HepG2 (cell line): Measurements from ENCODE around the gene DOK1. TPM values are rescaled to one million over a fixed set of nuclear protein-coding genes. Genes with fewer than 3 reads are reported as not detected.

Source experiments
- CHD4 ChIP-seq: fragments of 200-600 bp; sonication (generic); IDR thresholded peaks from 2 replicates; pipeline ENCODE4 v1.7.0; 2017; ENCODE audit warnings: mild to moderate bottlenecking, low read length, borderline replicate concordance
- CREB3 ChIP-seq: sonication (generic); formaldehyde crosslinking; IDR thresholded peaks from 2 replicates; pipeline ENCODE4 v1.5.0; 2020; ENCODE audit warnings: missing genetic modification reagents
- HNRNPLL ChIP-seq: fragments of 200-400 bp; formaldehyde crosslinking; IDR thresholded peaks from 2 replicates; pipeline ENCODE4 v1.6.1; 2017; ENCODE audit warnings: mild to moderate bottlenecking, low read depth, low read length; ENCODE audit not compliant: poor library complexity, severe bottlenecking
- MIER3 ChIP-seq: IDR thresholded peaks from 2 replicates; pipeline ENCODE4 v1.6.1; 2016; ENCODE audit warnings: missing compliant biosample characterization, borderline replicate concordance
- MNT ChIP-seq: fragments of 450-650 bp; IDR thresholded peaks from 2 replicates; pipeline ENCODE4 v1.6.1; 2016
- MYPOP ChIP-seq: sonication (generic); formaldehyde crosslinking; IDR thresholded peaks from 2 replicates; pipeline ENCODE4 v1.8.1; 2023; ENCODE audit warnings: mild to moderate bottlenecking, moderate library complexity, missing genetic modification reagents
- NR2F1 ChIP-seq, 2 experiments: fragments of 450-650 bp in 1 of 2; formaldehyde crosslinking in 1 of 2; IDR thresholded peaks; 2 replicates each; pipeline versions ENCODE4 v1.5.0 to v1.6.1; 2016 to 2020; ENCODE audit warnings: mild to moderate bottlenecking in 1 of 2, missing compliant biosample characterization in 1 of 2, missing genetic modification reagents in 1 of 2, moderate library complexity in 1 of 2
- POGZ ChIP-seq: sonication (generic); formaldehyde crosslinking; IDR thresholded peaks from 2 replicates; pipeline ENCODE4 v1.4.0; 2020; ENCODE audit warnings: mild to moderate bottlenecking, missing genetic modification reagents
- RBFOX2 ChIP-seq: fragments of 200-400 bp; formaldehyde crosslinking; IDR thresholded peaks from 2 replicates; pipeline ENCODE4 v1.6.1; 2017; ENCODE audit warnings: low read depth, mild to moderate bottlenecking, low read length
- SMYD3 ChIP-seq: sonication (generic); formaldehyde crosslinking; IDR thresholded peaks from 2 replicates; pipeline ENCODE4 v1.8.1; 2023; ENCODE audit warnings: mild to moderate bottlenecking, missing genetic modification reagents
- SP2 ChIP-seq: sonication (generic); formaldehyde crosslinking; IDR thresholded peaks from 2 replicates; pipeline ENCODE4 v1.5.1; 2020; ENCODE audit warnings: mild to moderate bottlenecking, missing genetic modification reagents
- TFAP4 ChIP-seq: sonication (generic); IDR thresholded peaks from 2 replicates; pipeline ENCODE4 v1.6.1; 2016; ENCODE audit warnings: low read depth, borderline replicate concordance
- TGIF2 ChIP-seq: IDR thresholded peaks from 2 replicates; pipeline ENCODE4 v1.6.1; 2016; ENCODE audit warnings: control low read depth, missing compliant biosample characterization
- ZBTB46 ChIP-seq: sonication (generic); formaldehyde crosslinking; IDR thresholded peaks from 2 replicates; pipeline ENCODE4 v1.4.0; 2020; ENCODE audit warnings: mild to moderate bottlenecking, missing genetic modification reagents, borderline replicate concordance
- ZC3H13 ChIP-seq: sonication (generic); formaldehyde crosslinking; IDR thresholded peaks from 2 replicates; pipeline ENCODE4 v1.8.1; 2023; ENCODE audit warnings: mild to moderate bottlenecking, missing genetic modification reagents, moderate library complexity
- ZFP36L1 ChIP-seq: sonication (generic); formaldehyde crosslinking; IDR thresholded peaks from 2 replicates; pipeline ENCODE4 v1.8.0; 2022; ENCODE audit warnings: mild to moderate bottlenecking, missing genetic modification reagents, moderate library complexity
- ZKSCAN8 ChIP-seq: IDR thresholded peaks from 2 replicates; pipeline ENCODE4 v1.6.1; 2016; ENCODE audit warnings: borderline replicate concordance, missing genetic modification reagents, missing compliant biosample characterization
- ZNF230 ChIP-seq: sonication (generic); formaldehyde crosslinking; IDR thresholded peaks from 2 replicates; pipeline ENCODE4 v1.4.0; 2020; ENCODE audit warnings: mild to moderate bottlenecking, missing genetic modification reagents
- ZNF34 ChIP-seq: sonication (generic); formaldehyde crosslinking; IDR thresholded peaks from 2 replicates; pipeline ENCODE4 v1.4.0; 2020; ENCODE audit warnings: mild to moderate bottlenecking, missing genetic modification reagents, borderline replicate concordance
- ZNF432 ChIP-seq: sonication (generic); formaldehyde crosslinking; IDR thresholded peaks from 2 replicates; pipeline ENCODE4 v1.5.0; 2020; ENCODE audit warnings: missing genetic modification reagents, mild to moderate bottlenecking, borderline replicate concordance
- ZNF781 ChIP-seq: sonication (generic); formaldehyde crosslinking; IDR thresholded peaks from 2 replicates; pipeline ENCODE4 v1.5.1; 2020; ENCODE audit warnings: borderline replicate concordance, mild to moderate bottlenecking, missing genetic modification reagents; ENCODE audit errors: not compliant biosample characterization
- ZSCAN25 ChIP-seq: sonication (generic); formaldehyde crosslinking; IDR thresholded peaks from 2 replicates; pipeline ENCODE4 v1.8.0; 2022; ENCODE audit warnings: mild to moderate bottlenecking, missing genetic modification reagents
- polyA plus RNA-seq, 8 experiments: library from polyadenylated mRNA; depleted of rRNA in 3 of 8; stranded (reverse) in 7 of 8; unstranded in 1 of 8; fragments of >200 nt; fragmentation: Illumina TruSeq in 4 of 8; extraction: Trizol in 4 of 8; gene quantifications; 2 replicates each; pipeline versions ENCODE4 v1.2.1 to v1.2.3, GENCODE V29; 2011 to 2016; ENCODE audit warnings: low read depth in 4 of 8, missing spikeins in 1 of 8, mixed read lengths in 1 of 8; ENCODE audit not compliant: insufficient read depth in 1 of 8
- total RNA-seq, 5 experiments: library from RNA; depleted of rRNA; stranded (reverse); fragments of >200 nt; fragmentation: Illumina TruSeq; extraction: Trizol; gene quantifications; 2 replicates each; pipeline ENCODE4 v1.2.3, GENCODE V29; 2016; ENCODE audit warnings: low read depth in 1 of 5

DOK1 gene
- total and polyA plus RNA-seq, 2 of the 13 experiments (the other 11 are each of a cell fraction or from before 2014, with no cell fraction given) = 0.53 to 0.74 TPM

GRCh38 chr2:74529357-74530238, 24.9 kb upstream of the DOK1 start, which contains the start of the genes AUP1 and HTRA2 (continued):
- TF ChIP-seq ZNF34 (CRISPR knock-in tag) (no peak), MIER3 (CRISPR knock-in tag) (peak; percentile 92), CREB3 (peak; percentile 93), TFAP4 (peak; percentile 53; the same call in 1 of the 2 replicates), SMYD3 (no peak; the same call in 1 of the 2 replicates), MNT (peak; percentile 71), ZC3H13 (CRISPR knock-in tag) (peak; percentile 36; the same call in 1 of the 2 replicates), RBFOX2 (peak; percentile 99), MYPOP (no peak; the same call in 1 of the 2 replicates), POGZ (CRISPR knock-in tag) (peak; percentile 92), HNRNPLL (peak; percentile 81), NR2F1 (CRISPR knock-in tag; IDR thresholded peaks at IDR 0.05) (peak in 1 of 2 experiments; percentile 74; a peak in 2 of 4 replicates), ZNF230 (CRISPR knock-in tag) (0 out of 2 replicates have a peak, but pooled peaks have one; percentile 76), TGIF2 (CRISPR knock-in tag) (peak; percentile 51; the same call in 1 of the 2 replicates), ZSCAN25 (CRISPR knock-in tag) (peak; percentile 70; the same call in 1 of the 2 replicates), ZNF781 (CRISPR knock-in tag) (peak; percentile 44), ZBTB46 (no peak), ZNF432 (CRISPR knock-in tag) (no peak), ZFP36L1 (CRISPR knock-in tag) (peak; percentile 53; the same call in 1 of the 2 replicates), CHD4 (no peak), ZKSCAN8 (CRISPR knock-in tag) (no peak), SP2 (peak; percentile 67; the same call in 1 of the 2 replicates)
